Measurements from ENCODE around the gene MACROD1.

- TF ChIP-seq EZH2 (IDR thresholded peaks at IDR 0.05; ENCODE audit: insufficient read depth, poor library complexity, severe bottlenecking): no peak
- TF ChIP-seq EZH2phosphoT487 (IDR thresholded peaks at IDR 0.05; ENCODE audit: insufficient read depth, low read depth): no peak
Observed at GRCh38 chr11:64131683-64132190, 34.2 kb downstream of the MACROD1 start.

All from GM23248 (cell line).